ENCODE results near the gene LIN28A.

LIN28A gene

GRCh38 chr1:26388791-26389445 is 21.7 kb upstream of the LIN28A start:
- no peak for DNase-seq

- no peak for DNase-seq
Measured at GRCh38 chr1:26389604-26390247, 20.9 kb upstream of the LIN28A start.

- peak; percentile 47 for DNase-seq
Measured at GRCh38 chr1:26391450-26391849, 19.2 kb upstream of the LIN28A start.

GRCh38 chr1:26395754-26396153 is 14.9 kb upstream of the LIN28A start:
- no peak for DNase-seq

GRCh38 chr1:26399034-26399433 is 11.6 kb upstream of the LIN28A start:
- no peak for DNase-seq

GRCh38 chr1:26401891-26402290 is 8.7 kb upstream of the LIN28A start:
- DNase-seq = no peak

GRCh38 chr1:26403656-26404055 is 7.0 kb upstream of the LIN28A start:
- no peak for DNase-seq

- DNase-seq = no peak
Measured at GRCh38 chr1:26404641-26405040, 6.0 kb upstream of the LIN28A start.

GRCh38 chr1:26405281-26405915 is 5.2 kb upstream of the LIN28A start:
- peak; percentile 62 for DNase-seq

GRCh38 chr1:26408604-26409003 is 2.0 kb upstream of the LIN28A start:
- DNase-seq = no peak

GRCh38 chr1:26409191-26409807 is 1.3 kb upstream of the LIN28A start:
- DNase-seq = no peak

- DNase-seq = peak; percentile 65
Measured at GRCh38 chr1:26411624-26412074, 1.0 kb downstream of the LIN28A start.

GRCh38 chr1:26412180-26412840 is 1.7 kb downstream of the LIN28A start:
- DNase-seq = peak; percentile 99

GRCh38 chr1:26413031-26413430 is 2.4 kb downstream of the LIN28A start:
- DNase-seq = no peak

GRCh38 chr1:26417111-26417759 is 6.6 kb downstream of the LIN28A start:
- peak; percentile 97 for DNase-seq

- no peak for DNase-seq
Measured at GRCh38 chr1:26418865-26419349, 8.3 kb downstream of the LIN28A start.

GRCh38 chr1:26419494-26419893 is 8.9 kb downstream of the LIN28A start:
- no peak for DNase-seq

GRCh38 chr1:26429721-26430120 is 19.1 kb downstream of the LIN28A start:
- DNase-seq = no peak

GRCh38 chr1:26431979-26432695 is 21.5 kb downstream of the LIN28A start, which contains the start of gene DHDDS:
Gene DHDDS, plus strand, starts transcription at chr1:26432321. Its CDS starts 625 bp downstream, at chr1:26432946.
- peak; percentile 99 for DNase-seq

GRCh38 chr1:26432793-26433192 is 22.2 kb downstream of the LIN28A start:
- DNase-seq = no peak

- no peak for DNase-seq
Measured at GRCh38 chr1:26434161-26434752, 23.6 kb downstream of the LIN28A start.
